Thyroid gland (tissue), 4 donors: ENCODE data around the gene SYNJ2. TPM values are rescaled to one million over a fixed set of nuclear protein-coding genes. Genes with fewer than 3 reads are reported as not detected.

Experiments used
- DNase-seq, 2 donors: peaks; one replicate each; pipeline ENCODE4 v3.0.0-alpha.2; 2019
- H3K27ac ChIP-seq, 3 donors: fragments of 200-600 bp; sonication (generic); 1 replicate in 2 of 3; 2 replicates in 1 of 3; pipeline ENCODE4 v1.5.1; 2016 to 2019; ENCODE audit warnings: mild to moderate bottlenecking in 1 of 3, moderate library complexity in 1 of 3
- H3K27me3 ChIP-seq: fragments of 200-600 bp; sonication (generic); one replicate; pipeline ENCODE4 v1.5.1; 2019
- H3K36me3 ChIP-seq, 2 donors: fragments of 200-600 bp; sonication (generic); one replicate each; pipeline ENCODE4 v1.5.1; 2016 to 2019
- H3K4me1 ChIP-seq, 2 donors: fragments of 200-600 bp; sonication (generic); one replicate each; pipeline ENCODE4 v1.5.1; 2017 to 2019
- H3K4me3 ChIP-seq, 3 donors: fragments of 200-600 bp; sonication (generic); replicated peaks in 1 of 3; 1 replicate in 2 of 3; 2 replicates in 1 of 3; pipeline ENCODE4 v1.5.1; 2016; ENCODE audit warnings: mild to moderate bottlenecking in 1 of 3
- H3K9me3 ChIP-seq: fragments of 200-600 bp; sonication (generic); one replicate; pipeline ENCODE4 v1.5.1; 2017
- CTCF ChIP-seq, 6 experiments: fragments of 200-600 bp in 3 of 6; fragments of 450-650 bp in 3 of 6; sonication (generic) in 3 of 6; IDR thresholded peaks; one replicate each; pipeline ENCODE4 v1.5.1; 2016 to 2019; ENCODE audit warnings: antibody characterized with exemption in 6 of 6, mild to moderate bottlenecking in 2 of 6, inconsistent platforms in 1 of 6, moderate library complexity in 1 of 6
- POLR2A ChIP-seq, 2 donors: fragments of 450-650 bp; IDR thresholded peaks; one replicate each; pipeline ENCODE4 v1.6.1; 2017; ENCODE audit warnings: antibody characterized with exemption in 2 of 2, mild to moderate bottlenecking in 2 of 2, moderate library complexity in 1 of 2
- WGBS, 2 donors: methylation state at CpG; one replicate each; pipeline ENCODE4 v1.1.5; 2017; 5-methylcytosine and 5-hydroxymethylcytosine counted together
- intact Hi-C: fragments of 100-400 bp; cut with DNase I; formaldehyde crosslinking; loops from one replicate; pipeline ENCODE4 v1.15.1; 2023
- total RNA-seq, 4 donors: library from RNA; depleted of rRNA; stranded (reverse); fragments of >200 nt; gene quantifications; one replicate each; pipeline ENCODE4 v1.2.3, GENCODE V29; 2016

Gene SYNJ2
- total RNA-seq, 4 donors from 2014 or later = 11.3 to 22.7 (median 13.5) TPM

- Histone ChIP-seq H3K4me3 (no peak overlapping the region), H3K9me3 (no peaks in the 10 kb centered on the region), H3K36me3 (peaks cover 6 to 12% of the 10 kb centered on the region in 2 donors), H3K4me1 (no peaks in the 10 kb centered on the region), H3K27me3 (no peaks in the 10 kb centered on the region), H3K27ac (no peak overlapping the region)
- WGBS, 2 donors = 93 to 96% methylated on average over 4 of the region's 4 CpGs
- DNase-seq = no peak
- no peak for TF ChIP-seq CTCF (IDR thresholded peaks at IDR 0.05)
- no peak for TF ChIP-seq POLR2A (IDR thresholded peaks at IDR 0.05)
- intact Hi-C loops = no loop called here
These were observed 133.4 kb downstream of the SYNJ2 start for GRCh38 chr6:158115102-158115501.

DNA sequence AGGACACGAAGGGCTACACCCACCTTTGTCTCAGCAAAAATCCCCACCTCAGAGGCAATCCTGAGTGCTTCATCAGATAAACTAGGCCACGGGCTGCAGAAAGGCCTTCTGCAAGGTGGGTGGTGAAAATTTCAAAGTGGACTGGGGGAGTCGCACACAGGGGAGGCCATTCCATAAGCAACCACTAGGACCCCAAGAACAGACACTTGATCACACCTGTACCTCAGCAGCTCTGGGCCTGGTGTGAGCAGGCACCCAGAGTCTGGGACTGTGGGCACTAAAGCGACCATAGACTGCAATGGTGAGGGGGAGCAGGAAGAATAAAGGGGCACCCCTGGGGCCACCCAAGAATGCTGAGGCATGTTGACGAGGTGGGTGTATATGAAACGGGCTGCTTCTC, 133.8 kb downstream of the SYNJ2 start:
- TF ChIP-seq CTCF (IDR thresholded peaks at IDR 0.05) = no peak
- no peak for TF ChIP-seq POLR2A (IDR thresholded peaks at IDR 0.05)
- H3K9me3 ChIP-seq = no peaks in the 10 kb centered on the region
- no peaks in the 10 kb centered on the region for H3K27me3 ChIP-seq
- H3K4me3 ChIP-seq = no peak overlapping the region
- no peak for DNase-seq
- peaks cover 6 to 14% of the 10 kb centered on the region in 2 donors for H3K36me3 ChIP-seq
- intact Hi-C loops = no loop called here
- no peaks in the 10 kb centered on the region for H3K4me1 ChIP-seq
- 93 to 96% methylated on average over 6 of the region's 6 CpGs for WGBS, 2 donors
- no peak overlapping the region for H3K27ac ChIP-seq

- H3K27me3 ChIP-seq = no peaks in the 10 kb centered on the region
- no peak for DNase-seq
- no peaks in the 10 kb centered on the region for H3K4me1 ChIP-seq
- TF ChIP-seq POLR2A (IDR thresholded peaks at IDR 0.05) (no peak), CTCF (IDR thresholded peaks at IDR 0.05) (no peak)
- peaks cover 0 to 2% of the 10 kb centered on the region in 2 donors for H3K36me3 ChIP-seq
- no peak overlapping the region for H3K4me3 ChIP-seq
- H3K27ac ChIP-seq = no peak overlapping the region
- intact Hi-C loops = no loop called here
- no peaks in the 10 kb centered on the region for H3K9me3 ChIP-seq
- WGBS, 2 donors = 95 to 96% methylated on average over 3 of the region's 3 CpGs
These were observed 137.2 kb downstream of the SYNJ2 start for GRCh38 chr6:158118886-158119285.

- Histone ChIP-seq H3K4me3 (no peak overlapping the region), H3K27me3 (no peaks in the 10 kb centered on the region), H3K27ac (no peak overlapping the region), H3K4me1 (no peaks in the 10 kb centered on the region), H3K9me3 (no peaks in the 10 kb centered on the region), H3K36me3 (peaks cover 0 to 2% of the 10 kb centered on the region in 2 donors)
- intact Hi-C loops = no loop called here
- no peak for DNase-seq
- WGBS, 2 donors = 89 to 90% methylated on average over 3 of the region's 3 CpGs
- TF ChIP-seq POLR2A (IDR thresholded peaks at IDR 0.05) (no peak), CTCF (IDR thresholded peaks at IDR 0.05) (no peak)
These were observed 139.7 kb downstream of the SYNJ2 start for GRCh38 chr6:158121335-158121734.

DNA sequence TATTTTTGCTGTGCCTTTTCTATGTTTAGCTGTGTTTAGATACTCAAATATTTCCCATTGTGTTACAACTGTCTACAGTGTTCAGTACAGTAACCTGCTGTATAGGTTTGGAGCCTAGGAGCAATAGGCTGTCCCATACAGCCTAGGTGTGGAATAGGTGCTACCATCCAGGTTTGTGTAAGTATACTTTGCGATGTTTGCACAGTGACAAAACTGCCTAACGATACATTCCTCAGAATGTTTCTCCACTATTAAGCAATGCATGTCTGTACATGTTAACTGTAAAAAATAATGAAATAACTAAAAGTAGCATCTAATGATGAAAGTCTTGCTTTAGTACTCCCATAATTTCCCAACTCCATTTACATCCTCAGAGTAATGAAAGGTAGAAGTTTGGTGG, 140.4 kb downstream of the SYNJ2 start:
- no peak overlapping the region for H3K27ac ChIP-seq
- no peak for TF ChIP-seq CTCF (IDR thresholded peaks at IDR 0.05)
- no peak for TF ChIP-seq POLR2A (IDR thresholded peaks at IDR 0.05)
- no peak overlapping the region for H3K4me3 ChIP-seq
- intact Hi-C loops = no loop called here
- H3K27me3 ChIP-seq = no peaks in the 10 kb centered on the region
- WGBS, 2 donors = 94 to 98% methylated on average over 2 of the region's 2 CpGs
- DNase-seq = no peak
- H3K9me3 ChIP-seq = no peaks in the 10 kb centered on the region
- H3K36me3 ChIP-seq = peaks cover 0 to 2% of the 10 kb centered on the region in 2 donors
- no peaks in the 10 kb centered on the region for H3K4me1 ChIP-seq
